Keratinocyte (primary cell): ENCODE results near the gene BDKRB1. TPM values are rescaled to one million over a fixed set of nuclear protein-coding genes. Genes with fewer than 3 reads are reported as not detected.

Source experiments
- DNase-seq: peaks from one replicate; pipeline ENCODE4 v3.0.0-alpha.2; 2011; ENCODE audit warnings: low read depth, missing footprints, low spot score
- FAIRE-seq: peaks from 2 replicates; lab custom pipeline; 2011; peaks lifted over from hg19 to GRCh38; lab: Jason Lieb, UNC
- H2AFZ ChIP-seq: 2 replicates; pipeline ENCODE4 v1.6.0; 2012; ENCODE audit warnings: low read length, control low read depth, inconsistent platforms; ENCODE audit not compliant: control insufficient read depth
- H3K27ac ChIP-seq: 2 replicates; pipeline ENCODE4 v1.5.1; 2011; ENCODE audit warnings: low read length; ENCODE audit not compliant: control insufficient read depth, insufficient read depth
- H3K27me3 ChIP-seq: 3 replicates; pipeline ENCODE4 v1.6.0; 2011; ENCODE audit warnings: low read length; ENCODE audit not compliant: control insufficient read depth, insufficient read depth; ENCODE audit errors: extremely low read depth
- H3K36me3 ChIP-seq, 2 experiments: 2 replicates in 1 of 2; 3 replicates in 1 of 2; pipeline ENCODE4 v1.5.1; 2011; ENCODE audit warnings: low read length in 2 of 2, mild to moderate bottlenecking in 1 of 2; ENCODE audit not compliant: control insufficient read depth in 2 of 2, insufficient read depth in 2 of 2; ENCODE audit errors: extremely low read depth in 1 of 2
- H3K4me1 ChIP-seq: 3 replicates; pipeline ENCODE4 v1.5.1; 2011; ENCODE audit warnings: low read length; ENCODE audit not compliant: control insufficient read depth, insufficient read depth; ENCODE audit errors: extremely low read depth
- H3K4me2 ChIP-seq: 3 replicates; pipeline ENCODE4 v1.6.0; 2011; ENCODE audit warnings: low read depth, low read length; ENCODE audit not compliant: control insufficient read depth, insufficient read depth; ENCODE audit errors: extremely low read depth
- H3K4me3 ChIP-seq, 3 experiments: fragments of 200-600 bp in 1 of 3; sonication (generic) in 1 of 3; 2 replicates in 2 of 3; 3 replicates in 1 of 3; pipeline ENCODE4 v1.5.1; 2011 to 2016; ENCODE audit warnings: low read length in 3 of 3, mild to moderate bottlenecking in 3 of 3, control low read depth in 2 of 3, inconsistent platforms in 1 of 3, low read depth in 1 of 3, mixed read lengths in 1 of 3, mixed run types in 1 of 3, moderate library complexity in 1 of 3; ENCODE audit not compliant: control insufficient read depth in 2 of 3, insufficient read depth in 2 of 3; ENCODE audit errors: extremely low read depth in 1 of 3
- H3K79me2 ChIP-seq: 2 replicates; pipeline ENCODE4 v1.6.0; 2012; ENCODE audit warnings: low read length; ENCODE audit not compliant: control insufficient read depth, insufficient read depth
- H3K9ac ChIP-seq: 3 replicates; pipeline ENCODE4 v1.6.0; 2011; ENCODE audit warnings: low read length; ENCODE audit not compliant: control insufficient read depth, insufficient read depth; ENCODE audit errors: extremely low read depth
- H3K9me1 ChIP-seq: 3 replicates; pipeline ENCODE4 v1.6.0; 2011; ENCODE audit warnings: low read length; ENCODE audit not compliant: control insufficient read depth, insufficient read depth; ENCODE audit errors: extremely low read depth
- H3K9me3 ChIP-seq: 2 replicates; pipeline ENCODE4 v1.5.1; 2012; ENCODE audit warnings: low read depth, low read length; ENCODE audit not compliant: control insufficient read depth
- H4K20me1 ChIP-seq: 3 replicates; pipeline ENCODE4 v1.6.0; 2011; ENCODE audit warnings: low read length; ENCODE audit not compliant: control insufficient read depth, insufficient read depth; ENCODE audit errors: extremely low read depth
- EZH2 ChIP-seq: IDR thresholded peaks from one replicate; pipeline ENCODE4 v1.6.1; 2012; ENCODE audit warnings: inconsistent platforms, mild to moderate bottlenecking, low read length, moderate library complexity
- dilution Hi-C: fragments of 300-500 bp; cut with MboI; formaldehyde crosslinking; loops from one replicate; pipeline ENCODE4 v1.7.0; 2020; ENCODE audit warnings: low sequenced_read_pairs; ENCODE audit not compliant: extremely low pct_ligation_motif_present
- polyA plus RNA-seq, 5 experiments: library from polyadenylated mRNA; depleted of rRNA in 3 of 5; stranded (reverse) in 3 of 5; stranded (forward) in 1 of 5; unstranded in 1 of 5; fragments of >200 nt; gene quantifications; 1 replicate in 1 of 5; 2 replicates in 3 of 5; 3 replicates in 1 of 5; pipeline versions ENCODE4 v1.2.1 to v1.2.3, GENCODE V29; 2011 to 2012; ENCODE audit warnings: missing spikeins in 2 of 5, low read depth in 1 of 5, low replicate concordance in 1 of 5
- TF ChIP-seq, protein P1 (sequence below), 3 experiments: IDR thresholded peaks in 1 of 3; conservative IDR thresholded peaks in 1 of 3; optimal IDR thresholded peaks in 1 of 3; 2 replicates in 2 of 3; 3 replicates in 1 of 3; pipeline versions ENCODE3 to v1.5.1; 2011; ENCODE audit warnings: low read length in 3 of 3, mild to moderate bottlenecking in 3 of 3, moderate library complexity in 2 of 3, control low read depth in 1 of 3, inconsistent platforms in 1 of 3; ENCODE audit not compliant: insufficient read depth in 2 of 3; ENCODE audit errors: extremely low read depth in 1 of 3

Gene BDKRB1
- polyA plus RNA-seq, 1 donor (not counting 4 experiments of a cell fraction or from before 2014, with no cell fraction given), result 3.4 TPM

DNA sequence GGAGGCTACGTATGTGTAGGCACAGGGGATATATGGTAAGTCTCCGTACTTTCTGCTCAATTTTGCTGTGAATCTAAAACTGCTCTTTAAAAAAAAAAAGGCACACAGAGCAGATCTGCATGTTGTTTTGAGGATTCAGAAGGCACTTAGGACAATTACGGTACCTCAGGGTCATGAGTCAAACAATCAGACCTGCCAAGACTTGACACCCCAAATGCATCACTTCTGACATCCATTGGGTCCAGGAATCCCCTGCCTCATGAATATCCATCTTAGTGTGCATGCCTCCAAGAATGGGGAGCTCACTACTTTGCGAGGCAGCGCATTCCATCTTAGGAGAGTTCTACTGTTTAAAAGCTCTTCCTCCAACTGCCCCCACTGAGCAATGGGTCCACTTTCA, 48.3 kb upstream of the BDKRB1 start:
- H3K27me3 ChIP-seq, result no peaks in the 10 kb centered on the region
- H3K9ac ChIP-seq, result no peak overlapping the region
- peak; percentile 77 for FAIRE-seq
- TF ChIP-seq, protein P1, sequence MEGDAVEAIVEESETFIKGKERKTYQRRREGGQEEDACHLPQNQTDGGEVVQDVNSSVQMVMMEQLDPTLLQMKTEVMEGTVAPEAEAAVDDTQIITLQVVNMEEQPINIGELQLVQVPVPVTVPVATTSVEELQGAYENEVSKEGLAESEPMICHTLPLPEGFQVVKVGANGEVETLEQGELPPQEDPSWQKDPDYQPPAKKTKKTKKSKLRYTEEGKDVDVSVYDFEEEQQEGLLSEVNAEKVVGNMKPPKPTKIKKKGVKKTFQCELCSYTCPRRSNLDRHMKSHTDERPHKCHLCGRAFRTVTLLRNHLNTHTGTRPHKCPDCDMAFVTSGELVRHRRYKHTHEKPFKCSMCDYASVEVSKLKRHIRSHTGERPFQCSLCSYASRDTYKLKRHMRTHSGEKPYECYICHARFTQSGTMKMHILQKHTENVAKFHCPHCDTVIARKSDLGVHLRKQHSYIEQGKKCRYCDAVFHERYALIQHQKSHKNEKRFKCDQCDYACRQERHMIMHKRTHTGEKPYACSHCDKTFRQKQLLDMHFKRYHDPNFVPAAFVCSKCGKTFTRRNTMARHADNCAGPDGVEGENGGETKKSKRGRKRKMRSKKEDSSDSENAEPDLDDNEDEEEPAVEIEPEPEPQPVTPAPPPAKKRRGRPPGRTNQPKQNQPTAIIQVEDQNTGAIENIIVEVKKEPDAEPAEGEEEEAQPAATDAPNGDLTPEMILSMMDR (optimal IDR thresholded peaks at IDR 0.05 in 1 of 3, IDR thresholded peaks at IDR 0.05 in 1 of 3, conservative IDR thresholded peaks at IDR 0.05 in 1 of 3; ENCODE audit: extremely low read depth in 1 of 3, insufficient read depth in 2 of 3, low read length in 3 of 3), result no peak
- TF ChIP-seq EZH2, result no peak
- H3K4me1 ChIP-seq, result peaks cover 35% of the 10 kb centered on the region
- H3K79me2 ChIP-seq, result peaks cover 56% of the 10 kb centered on the region
- H3K36me3 ChIP-seq, result peaks cover 11 to 24% of the 10 kb centered on the region in 2 experiments
- H3K4me3 ChIP-seq, result no peak overlapping the region
- H3K9me1 ChIP-seq, result peaks cover 8% of the 10 kb centered on the region
- peaks cover 10% of the 10 kb centered on the region for H3K9me3 ChIP-seq
- no peak for DNase-seq
- peak overlapping the region; percentile 99 for H3K4me2 ChIP-seq
- no peak overlapping the region for H3K27ac ChIP-seq
- dilution Hi-C loops, result no loop called here
- H2AFZ ChIP-seq, result no peak overlapping the region
- H4K20me1 ChIP-seq, result no peaks in the 10 kb centered on the region

DNA sequence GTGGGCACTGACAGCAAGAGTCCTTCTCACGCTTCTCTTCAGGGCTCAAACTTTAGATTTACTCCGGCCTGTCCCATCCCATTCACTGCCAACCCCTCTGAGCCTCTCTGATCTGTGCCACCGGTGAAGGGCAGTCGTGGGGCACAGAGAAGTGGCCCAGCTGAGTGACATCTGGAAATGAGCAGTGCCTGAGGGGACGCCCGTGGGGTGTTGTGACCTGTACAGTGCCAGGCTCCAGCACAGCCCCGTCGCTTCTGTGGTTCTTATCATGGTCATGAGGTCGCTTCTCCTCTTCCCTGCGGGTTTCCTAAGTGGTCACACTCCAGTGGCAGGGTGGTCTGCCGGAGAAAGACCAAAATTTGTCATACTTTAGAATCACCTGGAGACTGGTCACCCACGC, 47.3 kb upstream of the BDKRB1 start:
- H3K9me1 ChIP-seq, result peaks cover 8% of the 10 kb centered on the region
- FAIRE-seq, result no peak
- no peaks in the 10 kb centered on the region for H4K20me1 ChIP-seq
- H3K36me3 ChIP-seq, result peaks cover 12 to 28% of the 10 kb centered on the region in 2 experiments
- no peak overlapping the region for H2AFZ ChIP-seq
- TF ChIP-seq, protein P1 (optimal IDR thresholded peaks at IDR 0.05 in 1 of 3, IDR thresholded peaks at IDR 0.05 in 1 of 3, conservative IDR thresholded peaks at IDR 0.05 in 1 of 3; ENCODE audit: extremely low read depth in 1 of 3, insufficient read depth in 2 of 3, low read length in 3 of 3), result no peak
- TF ChIP-seq EZH2, result no peak
- H3K27ac ChIP-seq, result no peak overlapping the region
- dilution Hi-C loops, result no loop called here
- no peak for DNase-seq
- H3K9ac ChIP-seq, result no peak overlapping the region
- H3K4me3 ChIP-seq, result no peak overlapping the region
- peaks cover 10% of the 10 kb centered on the region for H3K9me3 ChIP-seq
- no peak overlapping the region for H3K4me2 ChIP-seq
- H3K79me2 ChIP-seq, result peaks cover 65% of the 10 kb centered on the region
- no peaks in the 10 kb centered on the region for H3K27me3 ChIP-seq
- H3K4me1 ChIP-seq, result peaks cover 35% of the 10 kb centered on the region
